ENCODE data around the gene RNF39. TPM values are rescaled to one million over a fixed set of nuclear protein-coding genes. Genes with fewer than 3 reads are reported as not detected.

Gene RNF39
- total and polyA plus RNA-seq, 2 donors (not counting 3 experiments of a cell fraction or from before 2014, with no cell fraction given), result not detected

DNA sequence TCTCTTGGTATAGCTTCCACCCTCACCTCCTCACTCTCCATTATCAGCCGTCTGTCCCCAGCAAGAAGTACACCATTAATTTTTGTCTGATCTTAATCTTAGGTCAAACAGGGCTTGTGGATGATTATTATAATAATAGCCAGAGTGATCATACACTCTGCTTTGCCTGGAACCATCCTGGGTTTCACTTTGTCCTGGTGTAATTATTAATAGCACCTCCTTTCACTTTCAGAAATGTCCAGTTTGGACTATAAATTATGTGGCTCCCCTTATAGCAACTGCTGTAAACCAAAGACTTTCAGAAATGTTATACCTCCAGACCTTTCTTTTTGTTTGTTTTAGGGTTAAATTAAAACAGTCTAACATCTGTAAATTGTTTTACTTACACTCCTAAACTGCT is 38.3 kb upstream of the RNF39 start:
- BruUV-seq (replicated peaks), result no TSS peak
- H3K9ac ChIP-seq (replicated peaks; ENCODE audit: extremely low read depth, insufficient read depth, low read length), result no peak overlapping the region
- H4K20me1 ChIP-seq (replicated peaks; ENCODE audit: control insufficient read depth, extremely low read depth, insufficient read depth, low read length), result no peaks in the 10 kb centered on the region
- peaks cover 33 to 49% of the 10 kb centered on the region in 2 experiments for H3K27me3 ChIP-seq (ENCODE audit: control insufficient read depth in 2 of 2, insufficient read depth in 2 of 2, low read length in 2 of 2)
- H3K79me2 ChIP-seq (ENCODE audit: control insufficient read depth, insufficient read depth, low read length), result no peaks in the 10 kb centered on the region
- FAIRE-seq, result no peak
- intact Hi-C loops (cut with micrococcal nuclease) (no loop called here), dilution Hi-C loops (cut with MboI; ENCODE audit: extremely low pct_ligation_motif_present, low sequenced_read_pairs) (no loop called here)
- no peak overlapping the region for H3K27ac ChIP-seq (ENCODE audit: insufficient read depth, low read depth, low read length)
- ChIA-PET CTCF (interaction anchor here (1.4 kb wide), 1 partner anchor 17 kb away, joined by 4 read pairs; no protein-coding TSS in a partner anchor), POLR2A (no interaction called here)
- H3K9me1 ChIP-seq (replicated peaks; ENCODE audit: control insufficient read depth, extremely low read depth, insufficient read depth, low read length), result no peaks in the 10 kb centered on the region
- TF ChIP-seq POLR2A (IDR thresholded peaks at IDR 0.05; ENCODE audit: low read depth, low read length), result no peak
- no peak for TF ChIP-seq MYC (IDR thresholded peaks at IDR 0.05; ENCODE audit: low read depth, low read length)
- no peak for TF ChIP-seq EZH2 (IDR thresholded peaks at IDR 0.05; ENCODE audit: borderline replicate concordance, low read depth, low read length, severe bottlenecking)
- no peak for TF ChIP-seq JUN (IDR thresholded peaks at IDR 0.05; ENCODE audit: borderline replicate concordance, insufficient read depth, insufficient read length, low read depth)
- TF ChIP-seq, protein P1, sequence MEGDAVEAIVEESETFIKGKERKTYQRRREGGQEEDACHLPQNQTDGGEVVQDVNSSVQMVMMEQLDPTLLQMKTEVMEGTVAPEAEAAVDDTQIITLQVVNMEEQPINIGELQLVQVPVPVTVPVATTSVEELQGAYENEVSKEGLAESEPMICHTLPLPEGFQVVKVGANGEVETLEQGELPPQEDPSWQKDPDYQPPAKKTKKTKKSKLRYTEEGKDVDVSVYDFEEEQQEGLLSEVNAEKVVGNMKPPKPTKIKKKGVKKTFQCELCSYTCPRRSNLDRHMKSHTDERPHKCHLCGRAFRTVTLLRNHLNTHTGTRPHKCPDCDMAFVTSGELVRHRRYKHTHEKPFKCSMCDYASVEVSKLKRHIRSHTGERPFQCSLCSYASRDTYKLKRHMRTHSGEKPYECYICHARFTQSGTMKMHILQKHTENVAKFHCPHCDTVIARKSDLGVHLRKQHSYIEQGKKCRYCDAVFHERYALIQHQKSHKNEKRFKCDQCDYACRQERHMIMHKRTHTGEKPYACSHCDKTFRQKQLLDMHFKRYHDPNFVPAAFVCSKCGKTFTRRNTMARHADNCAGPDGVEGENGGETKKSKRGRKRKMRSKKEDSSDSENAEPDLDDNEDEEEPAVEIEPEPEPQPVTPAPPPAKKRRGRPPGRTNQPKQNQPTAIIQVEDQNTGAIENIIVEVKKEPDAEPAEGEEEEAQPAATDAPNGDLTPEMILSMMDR (IDR thresholded peaks at IDR 0.05; ENCODE audit: extremely low read depth in 1 of 2, insufficient read depth in 1 of 2, low read depth in 1 of 2, low read length in 2 of 2), result no peak
- no peak for TF ChIP-seq POLR2AphosphoS5 (IDR thresholded peaks at IDR 0.05; ENCODE audit: insufficient read depth, low read depth, low read length)
- TF ChIP-seq MAX (IDR thresholded peaks at IDR 0.05; ENCODE audit: insufficient read depth, insufficient read length), result no peak
- TF ChIP-seq GATA2 (IDR thresholded peaks at IDR 0.05; ENCODE audit: insufficient read depth, insufficient read length, low read depth, low read length), result no peak
- no peak for TF ChIP-seq FOS (IDR thresholded peaks at IDR 0.05; ENCODE audit: borderline replicate concordance, insufficient read depth, low read length)
- DNase-seq (ENCODE audit: low read depth, low spot score), result no peak
- no peaks in the 10 kb centered on the region for H3K9me3 ChIP-seq (replicated peaks; ENCODE audit: control insufficient read depth, insufficient read depth, low read length)
- no peaks in the 10 kb centered on the region for H3K36me3 ChIP-seq (ENCODE audit: control insufficient read depth in 2 of 2, extremely low read depth in 1 of 2, insufficient read depth in 2 of 2, low read length in 2 of 2)
- H3K4me3 ChIP-seq (replicated peaks in 1 of 3; ENCODE audit: insufficient read depth in 1 of 3, low read depth in 1 of 3, low read length in 3 of 3), result no peak overlapping the region
- no peak overlapping the region for H3K4me2 ChIP-seq (ENCODE audit: insufficient read depth, low read length)
- no peaks in the 10 kb centered on the region for H3K4me1 ChIP-seq (ENCODE audit: control insufficient read depth, extremely low read depth, insufficient read depth, low read length)
- H2AFZ ChIP-seq (ENCODE audit: low read depth, low read length), result no peak overlapping the region
